HG03439 (cell line): ENCODE measurements around the gene PLOD3.

ENCODE experiments used
- ATAC-seq: cut with Tn5 transposase; IDR thresholded peaks from one replicate; pipeline ENCODE4 v1.9.1; 2021; ENCODE audit warnings: mild to moderate bottlenecking, moderate library complexity; ENCODE audit not compliant: unreplicated experiment

Gene PLOD3

GRCh38 chr7:101166909-101167644, 50.3 kb downstream of the PLOD3 start:
- no peak for ATAC-seq

- no peak for ATAC-seq
Observed at GRCh38 chr7:101166648-101166908, 50.8 kb downstream of the PLOD3 start.

- no peak for ATAC-seq
Observed at GRCh38 chr7:101165958-101166647, 51.3 kb downstream of the PLOD3 start.

- peak; percentile 71 for ATAC-seq
Observed at GRCh38 chr7:101165075-101165957, 52.1 kb downstream of the PLOD3 start, which contains the start of gene VGF. Gene VGF, minus strand, starts transcription at chr7:101165569. Its CDS starts 726 bp downstream, at chr7:101164843.

- no peak for ATAC-seq
Observed at GRCh38 chr7:101164071-101164840, 53.1 kb downstream of the PLOD3 start.

- ATAC-seq, result no peak
Observed at GRCh38 chr7:101163279-101164070, 53.9 kb downstream of the PLOD3 start.

GRCh38 chr7:101162551-101163278, 54.7 kb downstream of the PLOD3 start:
- ATAC-seq, result no peak

GRCh38 chr7:101161692-101162471, 55.5 kb downstream of the PLOD3 start:
- ATAC-seq, result no peak

GRCh38 chr7:101160910-101161309, 56.5 kb downstream of the PLOD3 start:
- no peak for ATAC-seq

GRCh38 chr7:101159696-101160674, 57.4 kb downstream of the PLOD3 start:
- ATAC-seq, result no peak

- no peak for ATAC-seq
Observed at GRCh38 chr7:101156866-101157589, 60.4 kb downstream of the PLOD3 start.

- no peak for ATAC-seq
Observed at GRCh38 chr7:101156277-101156676, 61.1 kb downstream of the PLOD3 start.
